ENCODE data around the gene ANTXR1.

DNA sequence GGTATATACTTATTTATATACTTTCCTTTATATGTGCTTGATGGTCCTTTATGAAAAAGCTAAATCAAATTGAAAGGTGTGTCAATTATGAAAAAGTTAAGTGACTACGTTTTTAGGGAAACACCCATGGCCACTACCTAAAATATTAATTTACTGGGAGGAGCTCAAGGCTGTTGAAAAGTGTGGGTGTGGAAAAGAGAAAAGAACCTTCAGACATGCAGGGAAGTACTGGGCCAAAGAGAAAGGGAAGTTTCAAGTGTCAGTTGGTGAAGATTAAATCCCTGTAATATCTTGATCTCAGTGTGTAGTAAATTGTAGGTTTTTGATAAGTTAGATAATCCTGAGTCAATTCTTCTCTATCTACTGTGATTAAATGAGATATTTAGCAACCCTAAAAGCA lies 44.8 kb upstream of the ANTXR1 start:
- TF ChIP-seq EZH2phosphoT487 (IDR thresholded peaks at IDR 0.05; ENCODE audit: borderline replicate concordance): no peak
- TF ChIP-seq CTCF (conservative IDR thresholded peaks at IDR 0.05; ENCODE audit: low read length): no peak
